Loucy (cell line): ENCODE data around the gene N4BP2.

Experiments used
- EZH2phosphoT487 ChIP-seq: fragments of 200-600 bp; IDR thresholded peaks from 2 replicates; pipeline ENCODE4 v1.6.1; 2018; ENCODE audit warnings: antibody characterized with exemption, mild to moderate bottlenecking, moderate library complexity, borderline replicate concordance
- TF ChIP-seq, protein P1 (sequence below): fragments of 200-600 bp; sonication (generic); conservative IDR thresholded peaks from 2 replicates; pipeline ENCODE4 v1.5.1; 2014; ENCODE audit warnings: mild to moderate bottlenecking, antibody characterized with exemption, low read length

DNA sequence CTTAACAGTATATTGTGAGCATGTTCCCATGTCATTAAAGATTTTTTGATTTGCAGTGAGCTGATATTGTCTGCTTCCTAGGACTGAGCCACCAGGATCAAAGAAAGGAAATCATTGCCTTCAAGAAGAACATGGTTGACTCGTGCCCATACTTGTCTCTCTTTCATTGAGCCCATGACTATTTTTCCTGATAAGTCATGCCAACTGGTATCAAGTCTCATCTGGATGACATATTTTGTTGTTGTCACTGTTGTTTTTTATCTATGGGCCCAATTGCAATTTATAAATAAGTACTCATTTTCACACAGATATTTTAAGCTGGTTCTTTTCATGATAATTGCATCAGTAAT, 130.0 kb downstream of the N4BP2 start:
- TF ChIP-seq, protein P1, sequence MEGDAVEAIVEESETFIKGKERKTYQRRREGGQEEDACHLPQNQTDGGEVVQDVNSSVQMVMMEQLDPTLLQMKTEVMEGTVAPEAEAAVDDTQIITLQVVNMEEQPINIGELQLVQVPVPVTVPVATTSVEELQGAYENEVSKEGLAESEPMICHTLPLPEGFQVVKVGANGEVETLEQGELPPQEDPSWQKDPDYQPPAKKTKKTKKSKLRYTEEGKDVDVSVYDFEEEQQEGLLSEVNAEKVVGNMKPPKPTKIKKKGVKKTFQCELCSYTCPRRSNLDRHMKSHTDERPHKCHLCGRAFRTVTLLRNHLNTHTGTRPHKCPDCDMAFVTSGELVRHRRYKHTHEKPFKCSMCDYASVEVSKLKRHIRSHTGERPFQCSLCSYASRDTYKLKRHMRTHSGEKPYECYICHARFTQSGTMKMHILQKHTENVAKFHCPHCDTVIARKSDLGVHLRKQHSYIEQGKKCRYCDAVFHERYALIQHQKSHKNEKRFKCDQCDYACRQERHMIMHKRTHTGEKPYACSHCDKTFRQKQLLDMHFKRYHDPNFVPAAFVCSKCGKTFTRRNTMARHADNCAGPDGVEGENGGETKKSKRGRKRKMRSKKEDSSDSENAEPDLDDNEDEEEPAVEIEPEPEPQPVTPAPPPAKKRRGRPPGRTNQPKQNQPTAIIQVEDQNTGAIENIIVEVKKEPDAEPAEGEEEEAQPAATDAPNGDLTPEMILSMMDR, result no peak
- no peak for TF ChIP-seq EZH2phosphoT487
